SIG-M5 treated with dmso at 0.1 percent for 504 hours (cell line): ENCODE data around the gene IRAK2.

ENCODE experiments used
- DNase-seq: peaks from one replicate; lab custom pipeline; 2025; ENCODE audit not compliant: unreplicated experiment; lab: John Stamatoyannopoulos, UW

The IRAK2 gene

DNA sequence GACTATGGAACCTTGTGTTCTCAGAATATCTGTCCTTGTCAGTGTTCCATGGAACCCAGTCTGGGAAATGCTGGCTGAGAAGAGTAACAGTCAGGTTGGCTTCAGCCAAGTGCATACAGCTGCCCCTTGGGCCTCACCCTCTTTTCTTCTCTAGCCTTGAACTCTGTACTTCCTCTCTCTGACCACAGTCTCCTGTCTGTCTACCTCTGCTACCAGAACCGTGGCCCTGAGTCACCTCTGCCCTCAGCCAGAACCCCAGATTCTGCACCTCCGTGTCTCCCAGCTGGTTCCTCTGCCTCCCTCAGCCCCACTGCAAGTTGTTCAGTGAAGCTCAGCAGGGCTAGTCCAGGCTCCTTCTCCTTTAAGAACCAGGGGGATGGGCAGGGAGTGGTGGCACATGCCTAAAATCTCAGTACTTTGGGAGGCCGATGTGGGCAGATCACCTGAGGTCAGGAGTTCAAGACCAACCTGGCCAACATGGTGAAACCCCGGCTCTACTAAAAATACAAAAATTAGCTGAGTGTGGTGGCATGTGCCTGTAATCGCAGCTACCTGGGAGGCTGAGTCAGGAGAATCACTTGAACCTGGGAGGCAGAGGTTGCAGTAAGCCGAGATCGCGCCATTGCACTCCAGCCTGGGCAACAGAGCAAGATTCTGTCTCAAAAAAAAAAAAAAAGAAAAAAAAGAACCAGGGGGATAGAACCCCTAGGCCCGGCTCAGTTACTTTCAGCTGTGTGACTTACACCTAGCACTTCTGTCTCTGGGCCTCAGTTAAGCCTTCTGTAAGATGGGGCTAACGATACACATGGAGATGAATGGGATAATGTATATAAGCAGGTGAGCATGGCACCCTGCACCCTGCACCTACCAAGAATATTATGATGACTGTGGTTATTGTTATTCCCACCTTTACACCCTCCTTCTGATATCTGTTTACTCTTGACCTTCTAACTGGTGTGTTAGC, 59.2 kb downstream of the IRAK2 start:
- DNase-seq, result peak; percentile 13

GRCh38 chr3:10224794-10225665, 60.3 kb downstream of the IRAK2 start:
- DNase-seq, result peak; percentile 79

DNA sequence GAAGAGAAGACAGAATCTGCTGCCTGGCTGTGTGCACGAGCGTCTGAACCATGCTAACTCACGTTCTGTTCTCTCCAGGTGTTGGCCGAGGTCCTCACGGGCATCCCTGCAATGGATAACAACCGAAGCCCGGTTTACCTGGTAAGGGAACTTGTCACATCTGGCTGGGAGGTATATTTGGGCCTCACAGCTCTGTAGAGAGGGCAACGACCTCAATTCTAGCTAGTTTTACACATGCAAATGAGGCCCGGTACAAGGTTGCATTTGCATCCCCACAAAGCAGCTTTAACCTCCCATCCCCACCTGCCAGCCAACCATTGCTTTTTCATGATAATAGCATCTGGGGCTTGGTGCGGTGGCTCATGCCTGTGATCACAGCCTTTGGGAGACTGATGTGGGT, 61.6 kb downstream of the IRAK2 start:
- DNase-seq, result no peak

GRCh38 chr3:10228248-10228950, 63.7 kb downstream of the IRAK2 start:
- DNase-seq, result peak; percentile 30

DNA sequence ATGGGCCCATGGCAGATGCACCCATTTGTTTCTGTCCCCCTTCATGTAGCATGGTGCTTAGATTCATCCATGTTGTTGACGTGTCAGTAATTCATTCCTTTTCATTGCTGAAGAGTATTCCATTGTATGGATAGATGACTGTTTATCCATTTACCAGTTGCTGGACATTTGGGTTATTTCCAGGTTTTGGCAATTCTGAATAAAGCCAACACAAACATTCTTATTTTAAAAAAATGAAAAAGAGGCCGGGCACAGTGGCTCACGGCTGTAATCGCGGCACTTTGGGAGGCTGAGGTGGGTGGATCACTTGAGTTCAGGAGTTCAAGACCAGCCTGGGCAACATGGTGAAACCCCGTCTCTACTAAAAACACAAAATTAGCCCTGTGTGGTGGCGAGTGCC, 64.9 kb downstream of the IRAK2 start:
- no peak for DNase-seq

GRCh38 chr3:10232137-10232536, 67.4 kb downstream of the IRAK2 start:
- DNase-seq, result peak; percentile 68

GRCh38 chr3:10233988-10234387, 69.3 kb downstream of the IRAK2 start:
- DNase-seq, result no peak

DNA sequence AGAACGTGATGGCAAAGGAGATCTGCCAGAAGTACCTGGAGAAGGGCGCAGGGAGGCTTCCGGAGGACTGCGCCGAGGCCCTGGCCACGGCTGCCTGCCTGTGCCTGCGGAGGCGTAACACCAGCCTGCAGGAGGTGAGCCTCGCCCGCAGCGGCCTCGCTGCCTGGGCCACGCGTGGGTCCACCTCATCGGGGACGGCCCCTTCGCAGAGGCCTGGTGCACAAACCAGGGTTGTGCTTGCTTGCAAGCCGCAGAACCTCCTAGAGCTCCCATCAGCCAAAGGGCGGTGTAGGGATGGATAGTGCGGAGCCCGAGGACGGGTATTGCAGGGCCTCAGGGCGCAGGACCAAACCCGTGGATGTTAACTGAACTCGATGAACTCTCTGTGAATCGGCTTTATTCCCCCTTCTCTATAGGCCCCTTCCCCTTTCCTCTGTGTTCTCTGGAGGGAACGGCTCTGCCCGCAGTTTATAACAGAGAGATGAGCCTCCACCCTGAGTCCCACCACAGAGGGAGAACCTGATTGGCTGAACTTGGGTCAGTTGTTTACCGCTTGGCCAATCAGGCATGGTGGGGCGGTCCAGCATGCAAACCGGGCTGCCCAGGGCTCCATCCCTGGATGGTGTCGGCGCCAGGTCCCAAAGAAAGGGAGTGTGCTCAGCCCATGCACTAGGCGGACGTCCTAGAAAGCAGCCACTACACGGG, 70.0 kb downstream of the IRAK2 start:
- no peak for DNase-seq

GRCh38 chr3:10235551-10235950, 70.8 kb downstream of the IRAK2 start:
- DNase-seq, result no peak

- no peak for DNase-seq
Measured at GRCh38 chr3:10238345-10239183, 73.8 kb downstream of the IRAK2 start.

DNA sequence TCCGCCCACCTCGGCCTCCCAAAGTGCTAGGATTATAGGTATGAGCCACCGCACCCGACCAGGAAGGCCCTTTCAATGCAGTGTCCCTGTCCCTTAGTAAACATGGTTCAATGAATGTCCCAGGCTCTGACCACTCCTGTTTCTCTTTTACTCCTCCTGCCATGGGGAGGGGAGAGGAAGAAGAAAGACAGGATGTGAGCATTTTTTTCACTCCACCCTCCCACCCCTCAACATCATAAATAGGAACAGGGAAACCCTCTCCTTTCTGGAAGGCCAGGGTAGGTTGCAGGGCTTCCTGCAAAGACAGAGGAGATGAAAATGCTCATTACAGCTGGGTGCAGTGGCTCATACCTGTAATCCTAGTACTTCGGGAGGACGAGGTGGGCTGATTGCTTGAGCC, 76.1 kb downstream of the IRAK2 start:
- DNase-seq, result no peak

DNA sequence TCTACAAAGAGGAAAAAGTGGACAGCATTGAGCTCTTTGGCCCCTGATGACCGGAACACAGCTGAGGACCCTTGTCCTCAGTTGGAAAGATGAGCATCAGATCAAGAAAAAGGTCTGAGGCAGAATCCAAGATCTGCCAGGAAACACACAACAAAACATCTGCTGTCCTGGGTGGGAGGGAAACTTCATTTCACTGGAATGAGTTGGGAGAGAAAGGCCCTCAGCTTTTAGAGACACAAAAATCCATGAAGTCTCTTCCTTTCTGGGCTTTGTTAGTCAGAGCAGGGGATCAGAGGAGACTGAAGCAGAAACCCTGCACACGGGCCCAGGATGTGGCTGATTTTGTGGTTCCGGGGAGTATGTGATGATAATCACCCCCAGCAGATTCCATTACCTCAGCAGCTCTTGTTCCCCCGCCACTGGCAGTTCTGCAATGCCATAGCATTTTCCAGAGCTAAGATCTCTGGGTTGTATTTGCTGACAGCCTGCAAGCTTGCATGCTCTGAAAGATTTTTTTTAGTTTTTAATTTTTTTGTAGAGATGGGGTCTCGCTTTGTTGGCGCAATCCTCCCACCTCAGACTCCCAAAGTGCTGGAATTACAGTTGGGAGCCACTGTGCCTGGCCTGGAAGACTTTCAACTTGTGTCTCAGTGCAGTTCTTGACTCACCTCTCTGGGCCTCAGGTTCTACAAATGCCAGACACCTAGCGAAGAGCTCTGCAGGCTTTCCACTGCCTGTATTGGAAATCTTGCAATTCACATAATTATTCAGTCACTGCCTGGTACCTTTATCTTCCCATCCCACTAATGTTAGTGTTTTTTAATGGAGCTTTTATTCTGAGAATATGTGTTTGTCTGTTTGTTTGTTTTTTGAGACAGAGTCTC, 77.7 kb downstream of the IRAK2 start:
- DNase-seq, result peak; percentile 67

- peak; percentile 27 for DNase-seq
Measured at GRCh38 chr3:10244009-10244408, 79.3 kb downstream of the IRAK2 start.

DNA sequence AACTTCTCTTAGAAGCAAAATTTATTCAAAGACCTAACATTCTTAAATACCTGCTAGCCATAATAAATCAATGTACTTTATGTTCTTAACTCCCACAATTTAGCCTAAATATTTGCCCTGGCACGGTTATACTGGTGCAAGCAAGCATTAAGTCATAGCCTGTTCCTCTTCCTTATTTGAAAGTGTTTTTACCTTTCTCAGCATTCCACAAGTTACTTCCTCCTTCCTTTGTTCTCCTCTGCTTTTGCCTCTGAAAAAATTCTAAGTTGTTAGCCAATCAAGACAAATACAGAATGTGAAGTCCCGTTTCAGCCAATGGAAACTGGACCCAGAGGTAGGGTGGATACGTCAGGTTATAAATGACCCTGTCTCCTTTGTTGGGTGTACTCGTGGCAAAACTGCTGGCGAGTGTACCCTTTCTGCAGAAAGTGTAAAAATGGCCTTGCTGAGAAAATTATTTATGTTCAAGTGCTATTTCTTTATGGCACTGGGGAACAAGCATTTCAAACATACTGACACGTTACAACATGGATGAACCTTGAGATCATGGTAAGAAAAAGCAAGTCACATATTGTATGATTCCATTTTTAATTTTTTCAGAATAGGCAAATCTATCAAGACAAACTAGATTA, 80.5 kb downstream of the IRAK2 start:
- DNase-seq, result no peak

DNA sequence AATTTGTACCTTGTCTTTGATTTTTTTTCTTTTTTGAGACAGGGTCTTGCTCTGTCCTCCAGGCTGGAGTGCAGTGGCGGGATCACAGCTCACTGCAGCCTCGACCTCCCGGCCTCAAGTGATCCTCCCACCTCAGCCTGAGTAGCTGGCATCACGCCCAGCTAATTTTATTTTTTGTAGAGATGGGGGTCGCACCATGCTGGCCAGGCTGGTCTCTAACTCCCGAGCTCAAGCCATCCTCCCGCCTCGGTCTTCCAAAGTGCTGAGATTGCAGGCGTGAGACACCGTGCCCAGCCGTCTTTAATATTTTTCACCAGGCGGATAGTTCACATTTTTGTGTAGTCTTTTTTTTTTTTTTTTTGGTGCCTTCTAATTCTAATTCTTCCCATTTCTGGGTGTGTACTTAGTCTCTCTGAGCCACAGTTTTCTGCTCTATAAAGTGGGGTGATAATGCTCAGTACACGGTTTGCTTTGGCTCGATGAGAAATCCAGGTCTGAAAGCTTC, 83.0 kb downstream of the IRAK2 start:
- DNase-seq, result no peak

- DNase-seq, result peak; percentile 97
Measured at GRCh38 chr3:10248184-10248983, 83.7 kb downstream of the IRAK2 start, which contains the start of gene TATDN2. TSS of gene TATDN2 (plus strand) at chr3:10248459. CDS start at chr3:10249201, 742 bp downstream.
